Pancreas (tissue), 10 donors: ENCODE measurements around the gene OLIG1. TPM values are rescaled to one million over a fixed set of nuclear protein-coding genes. Genes with fewer than 3 reads are reported as not detected.

Experiments used
- ATAC-seq, 4 donors: fragments of 200-7000 bp; cut with Tn5 transposase; one replicate each; pipeline versions ENCODE4 v1.8.0 to v1.9.1; 2020; ENCODE audit warnings: mild to moderate bottlenecking in 4 of 4, moderate library complexity in 4 of 4
- DNase-seq, 6 donors: peaks; one replicate each; pipeline ENCODE4 v3.0.0-alpha.2; 2020
- FAIRE-seq: peaks from 2 replicates; lab custom pipeline; 2012; peaks lifted over from hg19 to GRCh38; lab: Jason Lieb, UNC
- H3K27ac ChIP-seq, 4 donors: fragments of 200-600 bp; sonication (generic); 1 replicate in 3 of 4; 2 replicates in 1 of 4; pipeline versions ENCODE4 v1.5.0 to v1.8.0; 2020
- H3K27me3 ChIP-seq, 4 donors: fragments of 200-600 bp; one replicate each; pipeline ENCODE4 v1.8.0; 2021
- H3K36me3 ChIP-seq, 3 donors: fragments of 200-600 bp; sonication (generic) in 1 of 3; one replicate each; pipeline versions ENCODE4 v1.5.0 to v1.8.0; 2020 to 2021
- H3K4me1 ChIP-seq, 3 donors: fragments of 200-600 bp; one replicate each; pipeline ENCODE4 v1.8.0; 2021
- H3K4me3 ChIP-seq, 4 donors: fragments of 200-600 bp; sonication (generic) in 2 of 4; one replicate each; pipeline versions ENCODE4 v1.5.0 to v1.8.0; 2020 to 2021
- H3K9me3 ChIP-seq, 4 donors: fragments of 200-600 bp; one replicate each; pipeline ENCODE4 v1.8.0; 2021
- WGBS, 2 donors: extraction: QIAGEN DNeasy Blood & Tissue Kit; methylation state at CpG; one replicate each; pipeline ENCODE4 v1.1.7; 2013; 5-methylcytosine and 5-hydroxymethylcytosine counted together
- intact Hi-C, 3 donors: fragments of 100-400 bp; cut with DNase I; formaldehyde crosslinking; loops; one replicate each; pipeline versions ENCODE4 v1.11.1 to v1.14.2; 2022
- polyA plus RNA-seq, 2 donors: library from polyadenylated mRNA; stranded (reverse); fragments of 200-250 nt; gene quantifications; one replicate each; pipeline ENCODE4 v1.2.3, GENCODE V29; 2013
- total RNA-seq, 6 donors: library from RNA; stranded (reverse); fragmentation: NEBNext Ultra II Directional in 4 of 6; extraction: Animal tissue kit (Norgen Biotek cat#: 25700) in 4 of 6; gene quantifications; one replicate each; pipeline versions ENCODE4 v1.2.1 to v1.2.4, GENCODE V29; 2021 to 2023
- TF ChIP-seq, protein P1 (sequence below), 4 donors: fragments of 200-600 bp; sonication (generic) in 3 of 4; IDR thresholded peaks; one replicate each; pipeline versions ENCODE4 v1.5.0 to v1.8.0; 2021; ENCODE audit warnings: antibody characterized with exemption in 4 of 4
- donor health status: healthy with polysubstance abuse.
- donor health status: DM: no; HTN: no; CAD: no; lungs with moderate emphysema.
- donor health status: DM: no; HTN: no; CAD: no.
- donor health status: control.
- donor health status: control.
- donor health status: Bipolar disorder and iron deficiency.
- donor health status: DM: yes; HTN: yes; CAD: no.
- donor health status: DM: no; HTN: no; CAD: no.
- donor health status: DM: no; HTN: no; CAD: no.
- donor health status: DM: yes; HTN: yes; CAD: no.

The OLIG1 gene
- total and polyA plus RNA-seq, 8 donors, result 0.09 to 0.51 (median 0.19) TPM; not detected in 3

DNA sequence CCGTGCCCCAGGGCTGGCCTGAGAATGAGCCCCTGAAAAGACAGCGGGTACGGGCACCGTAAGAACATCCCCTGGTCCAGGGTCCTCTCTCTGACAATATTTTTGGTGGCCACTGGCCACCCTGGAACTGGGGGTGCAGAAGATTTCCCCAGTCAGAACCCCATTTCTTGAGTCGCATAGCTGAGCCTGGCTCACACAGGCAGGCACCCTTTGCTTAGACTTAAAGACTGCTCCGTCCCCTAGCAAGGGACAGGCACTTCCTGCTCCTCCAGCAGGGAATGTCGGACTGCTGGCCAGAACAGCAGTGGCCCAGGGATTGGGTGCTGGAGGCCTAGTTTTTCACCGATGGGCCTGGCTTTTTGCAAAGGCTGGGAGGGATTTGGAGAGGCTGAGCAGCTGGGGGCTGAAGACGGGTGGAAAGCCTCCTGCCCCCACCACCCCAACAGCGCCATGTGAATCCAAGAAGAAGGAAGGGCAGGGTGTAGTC, 39.9 kb upstream of the OLIG1 start:
- Histone ChIP-seq H3K9me3 (no peaks in the 10 kb centered on the region), H3K4me3 (no peak overlapping the region), H3K4me1 (peaks cover 0 to 6% (median 0%) of the 10 kb centered on the region in 3 donors), H3K36me3 (no peaks in the 10 kb centered on the region), H3K27ac (no peak overlapping the region), H3K27me3 (peaks cover 0 to 42% (median 3%) of the 10 kb centered on the region in 4 donors)
- DNase-seq (no peak), FAIRE-seq (no peak), ATAC-seq (no peak)
- intact Hi-C loops, result no loop called here
- 20 to 30% methylated on average over 10 of the region's 10 CpGs for WGBS, 2 donors
- TF ChIP-seq, protein P1, sequence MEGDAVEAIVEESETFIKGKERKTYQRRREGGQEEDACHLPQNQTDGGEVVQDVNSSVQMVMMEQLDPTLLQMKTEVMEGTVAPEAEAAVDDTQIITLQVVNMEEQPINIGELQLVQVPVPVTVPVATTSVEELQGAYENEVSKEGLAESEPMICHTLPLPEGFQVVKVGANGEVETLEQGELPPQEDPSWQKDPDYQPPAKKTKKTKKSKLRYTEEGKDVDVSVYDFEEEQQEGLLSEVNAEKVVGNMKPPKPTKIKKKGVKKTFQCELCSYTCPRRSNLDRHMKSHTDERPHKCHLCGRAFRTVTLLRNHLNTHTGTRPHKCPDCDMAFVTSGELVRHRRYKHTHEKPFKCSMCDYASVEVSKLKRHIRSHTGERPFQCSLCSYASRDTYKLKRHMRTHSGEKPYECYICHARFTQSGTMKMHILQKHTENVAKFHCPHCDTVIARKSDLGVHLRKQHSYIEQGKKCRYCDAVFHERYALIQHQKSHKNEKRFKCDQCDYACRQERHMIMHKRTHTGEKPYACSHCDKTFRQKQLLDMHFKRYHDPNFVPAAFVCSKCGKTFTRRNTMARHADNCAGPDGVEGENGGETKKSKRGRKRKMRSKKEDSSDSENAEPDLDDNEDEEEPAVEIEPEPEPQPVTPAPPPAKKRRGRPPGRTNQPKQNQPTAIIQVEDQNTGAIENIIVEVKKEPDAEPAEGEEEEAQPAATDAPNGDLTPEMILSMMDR (IDR thresholded peaks at IDR 0.05), result no peak

DNA sequence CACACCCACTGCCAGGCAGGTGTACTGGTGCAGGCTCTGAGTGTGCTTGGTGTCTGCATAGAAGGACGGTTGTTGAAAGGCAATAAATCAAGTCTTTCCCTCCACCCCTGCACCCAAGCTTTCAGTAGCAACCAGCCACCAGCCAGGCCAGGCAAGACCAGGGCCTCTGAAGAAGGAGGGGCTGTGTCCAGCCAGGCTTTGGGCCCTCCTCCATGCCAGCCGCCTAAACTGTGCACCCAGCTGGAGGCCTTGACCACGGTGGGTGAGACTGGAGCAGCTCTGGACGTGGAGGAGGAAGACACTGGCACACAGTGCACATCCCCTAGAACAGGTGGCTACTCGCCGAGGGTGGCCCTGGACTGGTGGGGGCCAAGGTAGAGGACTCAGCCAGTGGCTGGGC, 39.3 kb upstream of the OLIG1 start:
- no peak for DNase-seq
- peaks cover 0 to 6% (median 0%) of the 10 kb centered on the region in 3 donors for H3K4me1 ChIP-seq
- peaks cover 0 to 36% (median 3%) of the 10 kb centered on the region in 4 donors for H3K27me3 ChIP-seq
- no peaks in the 10 kb centered on the region for H3K9me3 ChIP-seq
- intact Hi-C loops, result no loop called here
- no peak overlapping the region for H3K27ac ChIP-seq
- no peaks in the 10 kb centered on the region for H3K36me3 ChIP-seq
- no peak for FAIRE-seq
- ATAC-seq, result no peak
- TF ChIP-seq, protein P1 (IDR thresholded peaks at IDR 0.05), result no peak
- WGBS, 2 donors, result 22 to 27% methylated on average over 6 of the region's 6 CpGs
- H3K4me3 ChIP-seq, result no peak overlapping the region

DNA sequence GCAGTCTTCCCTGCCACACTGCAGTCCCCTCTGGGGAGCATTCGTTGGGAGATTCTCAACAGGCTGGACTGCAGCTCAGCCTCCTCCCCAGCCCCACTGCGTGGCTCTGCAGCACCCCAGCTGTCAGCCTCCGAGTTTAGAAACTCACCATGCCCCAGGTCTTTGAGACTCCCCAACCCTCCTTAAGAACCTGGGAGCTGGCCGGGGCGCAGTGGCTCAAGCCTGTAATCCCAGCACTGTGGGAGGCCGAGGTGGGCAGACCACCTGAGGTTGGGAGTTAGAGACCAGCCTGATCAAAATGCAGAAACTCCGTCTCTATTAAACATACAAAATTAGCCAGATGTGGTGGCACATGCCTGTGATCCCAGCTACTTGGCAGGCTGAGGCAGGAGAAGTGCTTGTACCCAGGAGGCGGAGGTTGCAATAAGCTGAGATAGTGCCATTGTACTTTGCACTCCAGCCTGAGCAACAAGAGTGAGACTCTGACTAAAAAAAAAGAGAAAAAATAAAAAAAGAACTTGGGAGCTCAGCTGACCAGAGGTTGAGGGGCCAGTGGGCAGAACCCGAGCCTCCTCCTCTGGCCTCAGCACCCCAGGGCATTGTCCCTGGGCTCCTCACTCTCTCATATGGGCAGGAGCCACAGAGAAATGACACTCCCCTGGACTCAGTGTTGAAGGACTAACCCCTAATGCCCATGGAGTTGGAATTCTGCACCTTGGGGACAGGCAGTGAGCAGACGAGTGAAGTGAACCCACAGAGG, 38.6 kb upstream of the OLIG1 start:
- H3K27me3 ChIP-seq, result peaks cover 0 to 31% (median 3%) of the 10 kb centered on the region in 4 donors
- no peak for FAIRE-seq

DNA sequence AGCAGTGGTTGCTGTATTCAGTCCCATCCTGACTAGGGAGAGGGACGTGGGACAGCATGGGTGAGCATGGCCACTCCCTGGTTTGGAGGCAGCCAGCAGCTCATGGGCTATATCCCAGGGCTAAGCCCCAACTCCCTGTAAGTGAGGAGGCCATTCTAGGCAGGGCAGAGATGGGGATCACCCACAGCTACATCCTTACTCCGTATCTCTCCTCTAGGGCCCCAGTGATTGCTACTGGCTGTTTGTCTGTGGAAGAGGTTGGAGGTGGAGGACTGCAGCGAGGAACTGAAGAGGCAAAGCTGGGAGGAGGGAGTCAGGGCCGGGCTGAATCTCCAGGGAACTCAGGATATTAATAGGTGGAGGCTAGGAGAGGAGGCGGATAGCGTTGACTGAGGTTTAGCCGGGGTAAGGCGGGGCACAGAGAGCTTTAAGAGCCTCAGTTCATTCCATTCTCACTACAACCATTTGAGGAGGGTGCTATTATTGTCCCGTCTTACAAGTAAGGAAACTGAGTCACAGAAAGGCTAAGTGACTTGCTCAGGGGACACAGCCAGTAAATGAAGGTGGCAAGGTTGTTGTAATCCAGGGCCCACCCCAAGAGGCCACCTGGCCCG, 37.4 kb upstream of the OLIG1 start:
- intact Hi-C loops, result no loop called here
- H3K27me3 ChIP-seq, result peaks cover 0 to 24% (median 0%) of the 10 kb centered on the region in 4 donors
- ATAC-seq, result no peak

More for the DNA sequence above, 38.6 kb upstream of the OLIG1 start:
- Histone ChIP-seq H3K4me3 (no peak overlapping the region), H3K36me3 (no peaks in the 10 kb centered on the region), H3K27ac (no peak overlapping the region), H3K9me3 (no peaks in the 10 kb centered on the region), H3K4me1 (peaks cover 0 to 6% (median 0%) of the 10 kb centered on the region in 3 donors)
- WGBS, 2 donors, result 17 to 22% methylated on average over 10 of the region's 10 CpGs
- DNase-seq (no peak), ATAC-seq (no peak)
- intact Hi-C loops, result no loop called here
- TF ChIP-seq, protein P1 (IDR thresholded peaks at IDR 0.05), result no peak

More for the DNA sequence above, 37.4 kb upstream of the OLIG1 start:
- H3K27ac ChIP-seq, result no peak overlapping the region
- FAIRE-seq (no peak), DNase-seq (no peak)
- TF ChIP-seq, protein P1 (IDR thresholded peaks at IDR 0.05), result no peak
- 12 to 17% methylated on average over 10 of the region's 10 CpGs for WGBS, 2 donors
- H3K9me3 ChIP-seq, result no peaks in the 10 kb centered on the region
- peaks cover 0 to 6% (median 0%) of the 10 kb centered on the region in 3 donors for H3K4me1 ChIP-seq
- no peak overlapping the region for H3K4me3 ChIP-seq
- no peaks in the 10 kb centered on the region for H3K36me3 ChIP-seq
